Astrocyte of the cerebellum (primary cell): ENCODE measurements around the gene TCERG1L.

Experiments
- DNase-seq: peaks from one replicate; pipeline ENCODE4 v3.0.0-alpha.2; 2011; ENCODE audit warnings: low read depth
- H3K4me3 ChIP-seq: 2 replicates; pipeline ENCODE4 v1.5.1; 2011; ENCODE audit warnings: mild to moderate bottlenecking, low read depth, low read length, moderate library complexity
- in situ Hi-C: cut with HindIII; loops from 2 replicates; pipeline ENCODE4 v1.10.0; 2017; ENCODE audit warnings: low sequenced_read_pairs
- TF ChIP-seq, protein P1 (sequence below): IDR thresholded peaks from 2 replicates; pipeline ENCODE4 v1.5.1; 2012; ENCODE audit warnings: low read length, low read depth, moderate library complexity, mild to moderate bottlenecking; ENCODE audit errors: missing control alignments

Gene TCERG1L

DNA sequence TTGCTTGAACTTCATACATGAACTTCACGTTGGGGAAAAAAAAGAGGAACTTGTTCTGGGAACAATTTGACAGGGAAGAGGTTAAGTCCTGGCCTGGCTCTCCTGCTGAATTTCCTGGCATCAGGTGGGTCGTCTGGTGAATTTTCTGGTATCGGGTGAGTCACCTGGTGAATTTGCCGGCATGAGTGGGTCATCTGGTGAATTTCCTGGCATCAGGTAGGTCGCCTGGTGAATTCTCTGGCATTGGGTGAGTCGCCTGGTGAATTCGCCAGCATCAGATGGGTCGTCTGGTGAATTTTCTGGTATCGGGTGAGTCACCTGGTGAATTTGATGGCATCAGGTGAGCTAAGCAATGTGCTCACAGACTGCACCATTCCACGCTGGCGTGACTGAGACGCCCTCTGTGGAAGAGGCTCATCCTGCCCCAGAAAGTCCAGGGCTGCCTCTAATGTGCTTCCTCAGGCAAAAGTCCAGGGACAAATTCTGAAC lies 255.4 kb downstream of the TCERG1L start:
- no peak overlapping the region for H3K4me3 ChIP-seq
- no peak for DNase-seq
- TF ChIP-seq, protein P1, sequence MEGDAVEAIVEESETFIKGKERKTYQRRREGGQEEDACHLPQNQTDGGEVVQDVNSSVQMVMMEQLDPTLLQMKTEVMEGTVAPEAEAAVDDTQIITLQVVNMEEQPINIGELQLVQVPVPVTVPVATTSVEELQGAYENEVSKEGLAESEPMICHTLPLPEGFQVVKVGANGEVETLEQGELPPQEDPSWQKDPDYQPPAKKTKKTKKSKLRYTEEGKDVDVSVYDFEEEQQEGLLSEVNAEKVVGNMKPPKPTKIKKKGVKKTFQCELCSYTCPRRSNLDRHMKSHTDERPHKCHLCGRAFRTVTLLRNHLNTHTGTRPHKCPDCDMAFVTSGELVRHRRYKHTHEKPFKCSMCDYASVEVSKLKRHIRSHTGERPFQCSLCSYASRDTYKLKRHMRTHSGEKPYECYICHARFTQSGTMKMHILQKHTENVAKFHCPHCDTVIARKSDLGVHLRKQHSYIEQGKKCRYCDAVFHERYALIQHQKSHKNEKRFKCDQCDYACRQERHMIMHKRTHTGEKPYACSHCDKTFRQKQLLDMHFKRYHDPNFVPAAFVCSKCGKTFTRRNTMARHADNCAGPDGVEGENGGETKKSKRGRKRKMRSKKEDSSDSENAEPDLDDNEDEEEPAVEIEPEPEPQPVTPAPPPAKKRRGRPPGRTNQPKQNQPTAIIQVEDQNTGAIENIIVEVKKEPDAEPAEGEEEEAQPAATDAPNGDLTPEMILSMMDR, result no peak
- in situ Hi-C loops, result no loop called here

DNA sequence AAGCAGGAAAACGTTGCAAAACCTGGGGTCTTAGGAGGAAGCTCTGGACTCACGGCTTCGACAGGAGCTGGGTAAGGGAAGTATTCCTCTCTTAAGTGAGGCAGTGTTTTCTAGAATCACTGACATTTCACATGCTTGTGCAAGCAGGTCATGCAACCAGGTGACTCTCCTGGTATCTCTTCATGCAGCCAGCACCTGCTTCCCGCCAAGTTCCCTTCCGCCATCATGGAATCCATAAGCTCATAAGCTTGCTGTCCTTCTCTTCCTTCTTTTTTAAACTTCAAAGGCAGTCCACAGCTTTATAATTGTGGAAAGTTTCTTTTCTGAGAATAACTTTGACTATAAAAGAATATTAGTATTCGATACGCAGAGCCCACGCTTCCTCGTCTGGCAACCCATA lies 256.1 kb downstream of the TCERG1L start:
- H3K4me3 ChIP-seq, result no peak overlapping the region
- DNase-seq, result no peak
- in situ Hi-C loops, result no loop called here
- TF ChIP-seq, protein P1, result no peak

DNA sequence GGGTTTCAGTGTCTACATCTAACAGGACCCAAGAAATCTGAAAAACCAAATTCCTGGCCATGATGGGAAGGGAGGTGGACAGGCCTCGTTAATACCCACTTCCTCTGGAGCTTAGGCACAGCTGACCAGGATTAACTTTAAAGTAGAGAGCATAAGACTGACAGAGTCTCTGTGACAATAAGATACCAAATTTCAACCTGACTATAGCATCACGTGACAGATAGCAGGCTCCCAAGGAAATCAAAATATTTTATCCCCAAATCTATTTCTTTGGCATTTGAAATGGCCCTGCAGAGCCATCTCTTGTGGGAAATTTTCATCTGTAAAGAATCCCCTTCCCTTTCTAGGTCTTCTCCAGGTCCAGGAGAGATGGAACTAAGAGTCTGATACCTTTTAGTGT lies 258.3 kb downstream of the TCERG1L start:
- in situ Hi-C loops, result no loop called here
- no peak for DNase-seq
- H3K4me3 ChIP-seq, result no peak overlapping the region
- TF ChIP-seq, protein P1, result no peak

DNA sequence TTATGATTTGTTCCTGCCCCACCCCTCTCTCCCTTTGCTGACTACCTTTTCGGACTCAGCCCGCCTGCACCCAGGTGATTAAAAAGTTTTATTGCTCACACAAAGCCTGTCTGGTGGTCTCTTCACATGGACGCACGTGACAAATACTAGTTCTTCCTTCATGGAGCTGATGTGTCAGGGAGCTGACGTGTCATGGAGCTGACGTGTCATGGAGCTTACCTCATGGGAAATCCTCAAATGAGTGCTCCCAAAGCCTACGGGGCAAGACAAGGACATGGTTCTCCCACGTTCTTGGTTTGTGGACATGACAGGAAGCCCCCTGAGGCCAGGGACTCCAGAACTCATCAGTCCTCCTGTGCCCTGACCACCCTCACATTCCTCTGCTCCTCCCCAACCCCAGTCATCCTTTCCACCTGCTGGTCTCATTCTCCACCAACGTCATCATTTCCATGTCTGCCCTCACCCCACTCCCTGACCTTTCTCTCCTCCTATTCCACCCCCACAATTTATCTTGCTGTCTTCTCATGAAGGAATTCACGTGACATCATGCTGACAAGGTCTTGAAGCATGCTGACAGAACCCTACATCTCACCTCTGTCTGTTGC lies 261.3 kb downstream of the TCERG1L start:
- no peak for DNase-seq
- TF ChIP-seq, protein P1, result no peak
- no peak overlapping the region for H3K4me3 ChIP-seq
- in situ Hi-C loops, result no loop called here

DNA sequence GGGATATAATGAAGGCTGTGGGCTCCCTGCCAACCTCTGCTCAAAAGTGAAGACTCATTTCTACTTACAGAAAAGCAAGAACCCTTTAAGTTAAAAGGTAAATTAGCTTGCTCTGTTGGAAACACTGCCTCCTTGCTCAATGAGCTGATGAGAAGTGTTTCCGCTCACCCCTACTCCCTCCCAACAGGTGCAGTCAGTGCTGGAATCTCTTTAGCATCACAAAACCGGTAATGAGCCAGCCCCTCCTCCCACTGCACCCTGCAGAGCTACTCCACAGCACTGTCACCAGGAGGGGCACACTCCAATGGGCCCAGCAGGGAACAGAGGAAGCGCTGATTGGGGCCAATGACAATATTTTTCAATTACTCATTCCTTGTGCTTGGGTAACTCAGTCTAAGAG lies 262.5 kb downstream of the TCERG1L start:
- H3K4me3 ChIP-seq, result no peak overlapping the region
- no peak for DNase-seq
- TF ChIP-seq, protein P1, result no peak
- in situ Hi-C loops, result no loop called here

DNA sequence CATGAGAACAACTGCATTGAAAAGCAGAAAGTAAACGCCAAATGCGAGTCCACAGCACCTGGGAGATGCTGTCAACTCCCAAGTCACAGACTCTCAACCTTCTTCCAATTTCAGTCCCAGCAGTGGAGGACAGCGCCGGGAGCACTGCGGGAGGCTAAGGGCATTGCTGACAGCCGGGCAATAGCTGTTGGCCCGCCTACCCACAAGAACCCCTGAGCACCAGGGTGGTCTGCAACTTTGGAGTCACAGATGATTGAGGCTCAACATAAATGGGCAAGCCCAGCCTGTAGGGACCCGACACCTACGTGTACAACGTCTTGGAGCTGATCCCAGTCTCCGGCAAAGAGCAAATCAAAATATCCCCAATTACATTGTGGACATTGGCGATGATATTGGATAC lies 262.9 kb downstream of the TCERG1L start:
- in situ Hi-C loops, result no loop called here
- TF ChIP-seq, protein P1, result no peak
- no peak overlapping the region for H3K4me3 ChIP-seq
- DNase-seq, result no peak
